IMR-90 (cell line): Measurements from ENCODE around the gene ARPC5. TPM values are rescaled to one million over a fixed set of nuclear protein-coding genes. Genes with fewer than 3 reads are reported as not detected.

ENCODE experiments used
- ATAC-seq: fragments of 200-7000 bp; cut with Tn5 transposase; 2 replicates; pipeline ENCODE4 v1.9.1; 2020; ENCODE audit warnings: low read depth, mild to moderate bottlenecking, moderate library complexity
- BruUV-seq: library from RNA; stranded (reverse); fragments of 400-500 nt; replicated peaks from 2 replicates; lab custom pipeline; 2021; lab: Mats Ljungman, UMichigan
- CTCF ChIA-PET: fragments of 300-600 bp; formaldehyde crosslinking; extraction: SDS; loops from one replicate; lab custom pipeline; 2021; ENCODE audit warnings: antibody characterized with exemption; lab: Yijun Ruan, JAX
- POLR2A ChIA-PET: fragments of 300-600 bp; sonication (Branson Sonifier 250); formaldehyde crosslinking; loops from one replicate; lab custom pipeline; 2022; ENCODE audit warnings: antibody characterized with exemption; ENCODE audit not compliant: unreplicated experiment; lab: Charles Lee
- DNase-seq: peaks from one replicate; pipeline ENCODE4 v3.0.0; 2013
- H2AFZ ChIP-seq: replicated peaks from 2 replicates; pipeline ENCODE3; 2013; ENCODE audit warnings: low read length, mild to moderate bottlenecking; ENCODE audit not compliant: poor library complexity
- H2AK5ac ChIP-seq: 2 replicates; pipeline ENCODE4 v1.6.1; 2013; ENCODE audit warnings: low read depth, low read length, inconsistent platforms
- H2AK9ac ChIP-seq: replicated peaks from 2 replicates; pipeline ENCODE3; 2013; ENCODE audit warnings: mild to moderate bottlenecking, low read depth, low read length, moderate library complexity; ENCODE audit not compliant: poor library complexity
- H2BK120ac ChIP-seq: 2 replicates; pipeline ENCODE4 v1.6.1; 2013; ENCODE audit warnings: low read depth, low read length, inconsistent platforms
- H2BK15ac ChIP-seq: 3 replicates; pipeline ENCODE4 v1.6.1; 2013; ENCODE audit warnings: low read depth, low read length, inconsistent platforms
- H2BK20ac ChIP-seq: 2 replicates; pipeline ENCODE4 v1.6.1; 2013; ENCODE audit warnings: low read depth, mild to moderate bottlenecking, inconsistent platforms, low read length, moderate library complexity
- H2BK5ac ChIP-seq: 2 replicates; pipeline ENCODE4 v1.6.1; 2013; ENCODE audit warnings: mild to moderate bottlenecking, low read depth, low read length, inconsistent platforms; ENCODE audit not compliant: poor library complexity, severe bottlenecking
- H3K14ac ChIP-seq: replicated peaks from 2 replicates; pipeline ENCODE4 v1.6.1; 2013; ENCODE audit warnings: low read depth, low read length, inconsistent platforms
- H3K18ac ChIP-seq: 2 replicates; pipeline ENCODE4 v1.6.1; 2013; ENCODE audit warnings: low read depth, low read length, control low read depth
- H3K23ac ChIP-seq: 2 replicates; pipeline ENCODE4 v1.6.1; 2013; ENCODE audit warnings: low read depth, low read length, inconsistent platforms
- H3K27ac ChIP-seq: 2 replicates; pipeline ENCODE4 v1.5.1; 2013; ENCODE audit warnings: mild to moderate bottlenecking, control low read depth, low read length; ENCODE audit not compliant: insufficient read depth
- H3K27me3 ChIP-seq: 2 replicates; pipeline ENCODE4 v1.6.1; 2013; ENCODE audit warnings: low read length; ENCODE audit not compliant: control insufficient read depth, insufficient read depth
- H3K36me3 ChIP-seq: 2 replicates; pipeline ENCODE4 v1.6.1; 2013; ENCODE audit warnings: low read length, mixed read lengths; ENCODE audit not compliant: control insufficient read depth, insufficient read depth
- H3K4ac ChIP-seq: 2 replicates; pipeline ENCODE4 v1.6.1; 2013; ENCODE audit warnings: low read depth, low read length, inconsistent platforms
- H3K4me1 ChIP-seq: 2 replicates; pipeline ENCODE4 v1.6.1; 2013; ENCODE audit warnings: low read length, mixed read lengths; ENCODE audit not compliant: control insufficient read depth, insufficient read depth
- H3K4me2 ChIP-seq: 2 replicates; pipeline ENCODE4 v1.6.1; 2013; ENCODE audit warnings: low read depth, mild to moderate bottlenecking, control low read depth, low read length, moderate library complexity
- H3K4me3 ChIP-seq: 2 replicates; pipeline ENCODE4 v1.5.1; 2013; ENCODE audit warnings: low read depth, mild to moderate bottlenecking, control low read depth, low read length, moderate library complexity; ENCODE audit not compliant: insufficient read depth
- H3K56ac ChIP-seq: 2 replicates; pipeline ENCODE4 v1.6.1; 2013; ENCODE audit warnings: low read length, inconsistent platforms; ENCODE audit not compliant: insufficient read depth; ENCODE audit errors: extremely low read depth
- H3K79me1 ChIP-seq, 2 experiments: 2 replicates each; pipeline ENCODE4 v1.6.1; 2013; ENCODE audit warnings: low read length in 2 of 2, inconsistent platforms in 1 of 2, low read depth in 1 of 2
- H3K9ac ChIP-seq: 2 replicates; pipeline ENCODE4 v1.6.1; 2013; ENCODE audit warnings: low read depth, low read length, control low read depth
- H3K9me1 ChIP-seq: 2 replicates; pipeline ENCODE4 v1.6.1; 2013; ENCODE audit warnings: low read length, inconsistent platforms; ENCODE audit not compliant: insufficient read depth
- H3K9me3 ChIP-seq: 2 replicates; pipeline ENCODE4 v1.6.1; 2013; ENCODE audit warnings: low read length; ENCODE audit not compliant: control insufficient read depth, insufficient read depth
- H4K20me1 ChIP-seq: 2 replicates; pipeline ENCODE4 v1.6.1; 2013; ENCODE audit warnings: low read length, inconsistent platforms; ENCODE audit not compliant: insufficient read depth
- H4K5ac ChIP-seq: 2 replicates; pipeline ENCODE4 v1.6.1; 2013; ENCODE audit warnings: mild to moderate bottlenecking, low read depth, low read length, control low read depth
- H4K8ac ChIP-seq, 2 experiments: 2 replicates each; pipeline ENCODE4 v1.6.1; 2013; ENCODE audit warnings: low read depth in 2 of 2, low read length in 2 of 2, control low read depth in 1 of 2, inconsistent platforms in 1 of 2
- H4K91ac ChIP-seq: 2 replicates; pipeline ENCODE4 v1.6.1; 2013; ENCODE audit warnings: low read depth, low read length, inconsistent platforms; ENCODE audit not compliant: insufficient read depth
- BHLHE40 ChIP-seq: fragments of 150-350 bp; IDR thresholded peaks from 2 replicates; pipeline ENCODE4 v1.6.1; 2016; ENCODE audit warnings: mild to moderate bottlenecking, low read depth, low read length
- CEBPB ChIP-seq: IDR thresholded peaks from 2 replicates; pipeline ENCODE4 v1.6.1; 2012; ENCODE audit warnings: low read depth, low read length, improper control_type of control experiment
- CHD1 ChIP-seq: IDR thresholded peaks from 2 replicates; pipeline ENCODE4 v1.6.1; 2012; ENCODE audit warnings: low read depth, low read length, improper control_type of control experiment
- CTCF ChIP-seq: conservative IDR thresholded peaks from 2 replicates; pipeline ENCODE4 v1.5.1; 2012; ENCODE audit warnings: mild to moderate bottlenecking, low read depth, low read length, improper control_type of control experiment
- ELK1 ChIP-seq: fragments of 150-350 bp; IDR thresholded peaks from 2 replicates; pipeline ENCODE4 v1.6.1; 2016; ENCODE audit warnings: low read depth, mild to moderate bottlenecking, low read length, moderate library complexity, borderline replicate concordance
- FOS ChIP-seq: fragments of 150-350 bp; IDR thresholded peaks from 2 replicates; pipeline ENCODE4 v1.6.1; 2016; ENCODE audit warnings: low read depth, low read length
- MAFK ChIP-seq: IDR thresholded peaks from 2 replicates; pipeline ENCODE4 v1.6.1; 2012; ENCODE audit warnings: low read depth, low read length, improper control_type of control experiment
- MAZ ChIP-seq: IDR thresholded peaks from 2 replicates; pipeline ENCODE4 v1.6.1; 2012; ENCODE audit warnings: low read depth, mild to moderate bottlenecking, low read length, improper control_type of control experiment, moderate library complexity, borderline replicate concordance
- MXI1 ChIP-seq: IDR thresholded peaks from 2 replicates; pipeline ENCODE4 v1.6.1; 2012; ENCODE audit warnings: low read depth, mild to moderate bottlenecking, low read length, moderate library complexity, borderline replicate concordance
- NFE2L2 ChIP-seq: fragments of 150-350 bp; IDR thresholded peaks from 2 replicates; pipeline ENCODE4 v1.6.1; 2016; ENCODE audit warnings: low read depth, mild to moderate bottlenecking, low read length
- POLR2A ChIP-seq: IDR thresholded peaks from 2 replicates; pipeline ENCODE4 v1.6.1; 2012; ENCODE audit warnings: mild to moderate bottlenecking, low read depth, low read length
- RAD21 ChIP-seq: IDR thresholded peaks from 2 replicates; pipeline ENCODE4 v1.6.1; 2012; ENCODE audit warnings: low read length, improper control_type of control experiment
- RCOR1 ChIP-seq: IDR thresholded peaks from 2 replicates; pipeline ENCODE4 v1.6.1; 2012; ENCODE audit warnings: mild to moderate bottlenecking, low read length, improper control_type of control experiment; ENCODE audit not compliant: insufficient replicate concordance
- RFX5 ChIP-seq: IDR thresholded peaks from 2 replicates; pipeline ENCODE4 v1.8.0; 2012; ENCODE audit warnings: low read depth, mild to moderate bottlenecking, low read length, moderate library complexity
- SMC3 ChIP-seq: fragments of 150-350 bp; IDR thresholded peaks from 2 replicates; pipeline ENCODE4 v1.6.1; 2016; ENCODE audit warnings: low read depth, mild to moderate bottlenecking, antibody characterized with exemption, low read length, moderate library complexity
- USF2 ChIP-seq: fragments of 150-350 bp; IDR thresholded peaks from 2 replicates; pipeline ENCODE4 v1.6.1; 2017; ENCODE audit warnings: mild to moderate bottlenecking, antibody characterized with exemption, low read length, low read depth
- WGBS, 2 experiments: methylation state at CpG; one replicate each; pipeline versions ENCODE4 v1.1.5 to v1.1.7; 2013; ENCODE audit warnings: missing lambda C conversion rate in 2 of 2; ENCODE audit not compliant: insufficient read length in 1 of 2; ENCODE audit errors: extremely low coverage in 2 of 2; 5-methylcytosine and 5-hydroxymethylcytosine counted together
- dilution Hi-C: fragments of 300-500 bp; cut with HindIII; formaldehyde crosslinking; loops from one replicate; pipeline ENCODE4 v1.14.3; 2018; ENCODE audit warnings: low sequenced_read_pairs; ENCODE audit not compliant: unreplicated experiment
- in situ Hi-C: fragments of 300-500 bp; cut with MboI; formaldehyde crosslinking; loops from 3 replicates; pipeline ENCODE4 v1.14.3; 2019; ENCODE audit warnings: low sequenced_read_pairs, inconsistent platforms, mixed read lengths
- intact Hi-C: fragments of 100-400 bp; cut with micrococcal nuclease; formaldehyde crosslinking; loops from 2 replicates; pipeline ENCODE4 v1.10.0; 2022
- polyA plus RNA-seq, 3 experiments: library from polyadenylated mRNA; depleted of rRNA; stranded (reverse); fragments of >200 nt; gene quantifications; 2 replicates each; pipeline ENCODE4 v1.2.3, GENCODE V29; 2012; ENCODE audit warnings: low replicate concordance in 1 of 3
- total RNA-seq: library from RNA; depleted of rRNA; stranded (reverse); fragments of >200 nt; gene quantifications from 2 replicates; pipeline ENCODE4 v1.2.3, GENCODE V29; 2012

Gene ARPC5
- total and polyA plus RNA-seq, 2 of the 4 experiments (the other 2 are of a cell fraction) = 132 to 212 TPM

DNA sequence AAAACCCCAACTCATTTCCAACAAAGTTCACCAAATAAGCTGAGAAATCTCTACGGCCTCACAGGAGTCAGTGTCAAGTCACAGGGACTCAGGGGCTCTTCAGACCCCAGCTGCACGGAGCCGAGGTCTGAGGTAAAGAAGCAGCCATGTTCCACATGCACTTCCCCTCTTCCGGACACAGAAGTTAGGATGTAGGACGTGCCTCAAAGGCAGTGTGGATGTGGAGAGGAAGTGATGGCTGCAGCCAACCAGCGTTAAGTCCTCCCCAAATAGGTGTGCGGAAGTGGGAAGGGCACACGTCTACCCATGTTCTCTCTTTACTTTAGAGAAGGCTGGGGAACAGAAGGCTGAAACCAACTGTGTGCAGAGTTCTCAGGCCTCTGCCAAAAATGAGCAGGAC is 30.8 kb downstream of the ARPC5 start:
- Histone ChIP-seq H3K18ac (no peak overlapping the region), H3K36me3 (no peaks in the 10 kb centered on the region), H3K56ac (no peak overlapping the region), H4K20me1 (no peaks in the 10 kb centered on the region), H3K9me3 (no peaks in the 10 kb centered on the region), H3K4ac (peak overlapping the region; percentile 48), H2AFZ (peak overlapping the region; percentile 40), H4K91ac (peak overlapping the region; percentile 19), H2AK5ac (peak overlapping the region; percentile 98), H3K27me3 (no peaks in the 10 kb centered on the region), H2BK5ac (no peak overlapping the region), H4K8ac (peak overlapping the region in 1 of 2 experiments; percentile 47; a peak in 1 of 4 replicates), H2BK120ac (peak overlapping the region; percentile 56), H3K9ac (no peak overlapping the region), H2AK9ac (peak overlapping the region; percentile 20), H2BK20ac (peak overlapping the region; percentile 83; the same call in 1 of the 2 replicates), H2BK15ac (peak overlapping the region; percentile 15; the same call in 2 of the 3 replicates), H3K9me1 (peaks cover 12% of the 10 kb centered on the region; the same call in 1 of the 2 replicates), H3K4me2 (no peak overlapping the region), H3K14ac (0 out of 2 replicates have a peak overlapping the region, but pooled peaks have one; percentile 30), H3K4me3 (no peak overlapping the region), H4K5ac (no peak overlapping the region), H3K23ac (no peak overlapping the region), H3K27ac (no peak overlapping the region), H3K4me1 (peaks cover 20% of the 10 kb centered on the region), H3K79me1 (no peaks in the 10 kb centered on the region; a peak in 1 of 4 replicates)
- no CpG with 5 or more reads among the region's 8 CpGs for WGBS, 2 experiments
- ChIA-PET POLR2A (no interaction called here), CTCF (interaction anchor here (0.7 kb wide), 1 partner anchor 314 kb away, joined by 3 read pairs; no protein-coding TSS in a partner anchor)
- DNase-seq (no peak), ATAC-seq (no peak)
- in situ Hi-C loops = no loop called here
- dilution Hi-C loops = no loop called here
- intact Hi-C loops = loop anchor here (5.0 kb wide), 1 partner anchor 133 kb away; the partner anchor contains the start of gene SMG7
- no peak for TF ChIP-seq USF2
- no peak for TF ChIP-seq NFE2L2
- no peak for TF ChIP-seq RCOR1
- TF ChIP-seq FOS = no peak
- TF ChIP-seq RAD21 = no peak
- no peak for TF ChIP-seq MAFK
- TF ChIP-seq CEBPB = no peak
- no peak for TF ChIP-seq BHLHE40
- TF ChIP-seq MAZ = no peak
- no peak for TF ChIP-seq RFX5
- TF ChIP-seq MXI1 = no peak
- TF ChIP-seq CHD1 = no peak
- TF ChIP-seq SMC3 = no peak
- no peak for TF ChIP-seq POLR2A
- no peak for TF ChIP-seq ELK1
- no peak for TF ChIP-seq CTCF
- no TSS peak for BruUV-seq
